Mesangial cell (primary cell): Measurements from ENCODE around the gene PYHIN1. TPM values are rescaled to one million over a fixed set of nuclear protein-coding genes. Genes with fewer than 3 reads are reported as not detected.

Experiments used
- total RNA-seq: library from RNA; depleted of rRNA; stranded (reverse); fragments of >200 nt; gene quantifications from 2 replicates; pipeline ENCODE4 v1.2.3, GENCODE V29; 2015

The PYHIN1 gene
- not detected in 2 replicates for total RNA-seq

DNA sequence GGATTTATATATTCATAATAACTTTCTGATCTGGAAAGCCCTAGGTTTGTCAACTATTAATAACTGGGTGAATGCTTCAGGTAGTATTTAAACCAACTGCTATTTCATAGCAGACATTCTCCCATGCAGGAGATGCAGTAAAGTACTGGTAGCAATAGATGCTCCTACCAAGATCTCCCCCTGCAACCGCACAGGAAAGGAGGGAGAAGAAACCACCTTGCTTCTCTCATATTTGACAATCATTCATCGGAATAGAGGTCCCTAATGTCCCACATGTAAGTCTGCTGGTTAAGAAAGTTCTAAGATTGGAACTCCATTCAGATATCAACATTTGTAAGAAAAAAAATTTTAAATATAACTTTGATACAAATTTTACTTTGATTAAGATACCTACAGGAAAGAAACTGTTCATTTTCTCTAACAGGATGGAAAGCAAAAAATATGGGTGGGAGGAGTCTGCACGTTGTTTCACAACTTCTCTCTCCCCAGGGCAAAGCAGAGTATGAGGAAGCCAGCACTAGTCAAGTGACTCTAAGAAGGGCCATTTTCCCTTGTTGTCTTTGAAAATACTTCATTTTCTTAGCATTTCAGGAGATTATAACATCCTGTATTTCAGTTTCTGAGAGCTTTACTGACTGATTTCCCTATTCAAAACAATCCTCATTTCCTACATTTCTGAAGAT is at the start of gene PYHIN1:
Gene PYHIN1, plus strand, starts transcription at position 498 of the 683 bp plus-strand sequence. CDS start 5,359 bp downstream, outside the sequence.

DNA sequence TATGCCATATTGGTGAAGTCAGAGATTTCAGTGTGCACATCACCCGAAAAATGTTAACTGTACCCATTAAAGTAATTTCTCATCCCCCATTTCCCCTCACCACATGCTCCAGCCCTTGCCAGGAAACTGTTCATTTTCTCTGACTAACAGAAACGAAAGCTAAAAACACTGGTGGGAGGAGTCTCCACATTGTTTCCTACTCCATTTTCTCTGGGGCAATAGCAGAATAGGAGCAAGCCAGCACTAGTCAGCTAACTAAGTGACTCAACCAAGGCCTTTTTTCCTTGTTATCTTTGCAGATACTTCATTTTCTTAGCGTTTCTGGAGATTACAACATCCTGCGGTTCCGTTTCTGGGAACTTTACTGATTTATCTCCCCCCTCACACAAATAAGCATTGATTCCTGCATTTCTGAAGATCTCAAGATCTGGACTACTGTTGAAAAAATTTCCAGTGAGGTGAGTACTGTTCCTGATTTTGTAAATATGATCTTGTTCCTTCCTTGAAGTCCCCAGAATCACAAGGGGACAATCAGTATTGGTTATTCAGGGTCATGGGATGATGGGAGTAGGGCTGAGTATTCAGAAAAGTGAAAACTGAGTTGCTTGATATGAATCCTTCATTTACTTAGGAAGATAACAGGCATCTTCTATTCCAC is 78.5 kb downstream of the PYHIN1 start, which contains the start of gene IFI16:
Gene IFI16, plus strand, starts transcription at position 204 of the 658 bp plus-strand sequence. CDS start 4,774 bp downstream, outside the sequence.

Other genes with a start within 250 kb of the PYHIN1 start
- not detected in 2 replicates for gene SPTA1, start 244.8 kb upstream of the PYHIN1 start, total RNA-seq
- gene OR6K2, start 230.9 kb upstream of the PYHIN1 start, total RNA-seq: not detected in 2 replicates
- not detected in 2 replicates for gene OR6K3, start 210.8 kb upstream of the PYHIN1 start, total RNA-seq
- gene OR6K6, start 176.8 kb upstream of the PYHIN1 start, total RNA-seq: not detected in 2 replicates
- not detected in 2 replicates for gene OR6N1, start 159.4 kb upstream of the PYHIN1 start, total RNA-seq
- gene OR6N2, start 150.3 kb upstream of the PYHIN1 start, total RNA-seq: not detected in 2 replicates
- gene MNDA, start 100.2 kb upstream of the PYHIN1 start, total RNA-seq: not detected in 2 replicates
- gene IFI16, start 78.4 kb downstream of the PYHIN1 start, total RNA-seq: 15.8 and 43.5 TPM in 2 replicates
- gene AIM2, start 145.2 kb downstream of the PYHIN1 start, total RNA-seq: not detected in 2 replicates
- gene CADM3, start 240.1 kb downstream of the PYHIN1 start, total RNA-seq: not detected in 2 replicates